Neural progenitor cell (in vitro differentiated cells): ENCODE results near the gene ADCK1. TPM values are rescaled to one million over a fixed set of nuclear protein-coding genes. Genes with fewer than 3 reads are reported as not detected.
A peak's percentile ranks its signal among the peaks of the same experiment; 100 is the strongest.

Experiments
- DNase-seq: peaks from one replicate; pipeline ENCODE4 v3.0.0-alpha.2; 2016; ENCODE audit warnings: low spot score
- H2AFZ ChIP-seq: fragments of 200-600 bp; sonication (generic); replicated peaks from 2 replicates; pipeline ENCODE4 v1.6.1; 2016; ENCODE audit warnings: antibody characterized with exemption
- H3F3A ChIP-seq: fragments of 200-600 bp; sonication (generic); 2 replicates; pipeline ENCODE4 v1.6.1; 2016; ENCODE audit warnings: antibody characterized with exemption, low read depth
- H3K27ac ChIP-seq: fragments of 200-600 bp; sonication (generic); 2 replicates; pipeline ENCODE4 v1.5.1; 2016; ENCODE audit warnings: mild to moderate bottlenecking
- H3K27me3 ChIP-seq: fragments of 200-600 bp; sonication (generic); 2 replicates; pipeline ENCODE4 v1.6.1; 2016; ENCODE audit warnings: mild to moderate bottlenecking, moderate library complexity
- H3K36me3 ChIP-seq: fragments of 200-600 bp; sonication (generic); 2 replicates; pipeline ENCODE4 v1.5.1; 2016
- H3K4me1 ChIP-seq: fragments of 200-600 bp; sonication (generic); 2 replicates; pipeline ENCODE4 v1.6.1; 2016; ENCODE audit warnings: mixed run types
- H3K4me2 ChIP-seq: fragments of 200-600 bp; sonication (generic); 2 replicates; pipeline ENCODE4 v1.6.1; 2016
- H3K4me3 ChIP-seq: fragments of 200-600 bp; sonication (generic); 2 replicates; pipeline ENCODE4 v1.5.1; 2016
- H3K79me2 ChIP-seq: fragments of 200-600 bp; sonication (generic); 2 replicates; pipeline ENCODE4 v1.6.1; 2016; ENCODE audit warnings: low read depth
- H3K9ac ChIP-seq: fragments of 200-600 bp; sonication (generic); 2 replicates; pipeline ENCODE4 v1.6.1; 2016
- H3K9me3 ChIP-seq: fragments of 200-600 bp; sonication (generic); 2 replicates; pipeline ENCODE4 v1.5.1; 2016; ENCODE audit warnings: low read depth
- H4K20me1 ChIP-seq: fragments of 200-600 bp; sonication (generic); 2 replicates; pipeline ENCODE4 v1.6.1; 2016; ENCODE audit warnings: low read depth
- H3K27ac Mint-ChIP-seq: 3 replicates; pipeline ENCODE4 v1.8.0; 2021; ENCODE audit warnings: mixed read lengths
- H3K27me3 Mint-ChIP-seq: 2 replicates; pipeline ENCODE4 v1.8.0; 2022; ENCODE audit warnings: low read depth, mild to moderate bottlenecking, inconsistent platforms, moderate library complexity, mixed read lengths; ENCODE audit not compliant: insufficient read depth
- H3K36me3 Mint-ChIP-seq: 3 replicates; pipeline ENCODE4 v1.8.0; 2021; ENCODE audit warnings: mixed read lengths
- H3K4me1 Mint-ChIP-seq: 3 replicates; pipeline ENCODE4 v1.8.0; 2021; ENCODE audit warnings: mixed read lengths
- H3K4me3 Mint-ChIP-seq: 3 replicates; pipeline ENCODE4 v1.8.0; 2021; ENCODE audit warnings: mild to moderate bottlenecking, moderate library complexity, mixed read lengths
- H3K9me3 Mint-ChIP-seq: 3 replicates; pipeline ENCODE4 v1.8.0; 2020; ENCODE audit warnings: mixed read lengths
- CTCF ChIP-seq: fragments of 200-600 bp; sonication (generic); IDR thresholded peaks from 2 replicates; pipeline ENCODE4 v1.5.1; 2017; ENCODE audit warnings: antibody characterized with exemption, mild to moderate bottlenecking
- EZH2 ChIP-seq: fragments of 200-600 bp; sonication (generic); IDR thresholded peaks from 2 replicates; pipeline ENCODE4 v1.6.1; 2017; ENCODE audit warnings: antibody characterized with exemption, mild to moderate bottlenecking, moderate library complexity
- EZH2phosphoT487 ChIP-seq: fragments of 200-600 bp; sonication (generic); IDR thresholded peaks from 2 replicates; pipeline ENCODE4 v1.6.1; 2017; ENCODE audit warnings: antibody characterized with exemption
- total RNA-seq: library from RNA; depleted of rRNA; stranded (reverse); fragments of >200 nt; gene quantifications from 2 replicates; pipeline ENCODE4 v1.2.3, GENCODE V29; 2015; ENCODE audit warnings: low replicate concordance

Gene ADCK1
- total RNA-seq, 1 donor from 2014 or later = 1.6 TPM

- H3K27ac ChIP-seq = no peak overlapping the region
- H3K27ac Mint-ChIP-seq = no peak overlapping the region
- no peak overlapping the region for H3K4me3 ChIP-seq
- H3K9me3 ChIP-seq = no peaks in the 10 kb centered on the region
- H2AFZ ChIP-seq = no peak overlapping the region
- no peaks in the 10 kb centered on the region for H3F3A ChIP-seq
- no peaks in the 10 kb centered on the region for H3K4me1 Mint-ChIP-seq
- H3K27me3 Mint-ChIP-seq = no peaks in the 10 kb centered on the region
- no peaks in the 10 kb centered on the region for H3K27me3 ChIP-seq
- no peak overlapping the region for H3K4me2 ChIP-seq
- no peaks in the 10 kb centered on the region for H3K9me3 Mint-ChIP-seq
- TF ChIP-seq EZH2phosphoT487 = no peak
- TF ChIP-seq CTCF = no peak
- TF ChIP-seq EZH2 = no peak
- H3K9ac ChIP-seq = no peak overlapping the region
- DNase-seq = no peak
- peaks cover 4% of the 10 kb centered on the region for H3K36me3 Mint-ChIP-seq
- H3K4me3 Mint-ChIP-seq = no peak overlapping the region
- no peaks in the 10 kb centered on the region for H3K36me3 ChIP-seq
- no peaks in the 10 kb centered on the region for H3K4me1 ChIP-seq
- no peaks in the 10 kb centered on the region for H4K20me1 ChIP-seq
- H3K79me2 ChIP-seq = no peaks in the 10 kb centered on the region
Observed at GRCh38 chr14:77832297-77832696, 32.4 kb downstream of the ADCK1 start.

GRCh38 chr14:77837926-77838325 lies 38.0 kb downstream of the ADCK1 start:
- Mint-ChIP-seq H3K4me3 (no peak overlapping the region), H3K9me3 (no peaks in the 10 kb centered on the region), H3K4me1 (peaks cover 17% of the 10 kb centered on the region), H3K27ac (peak overlapping the region; percentile 40), H3K27me3 (no peaks in the 10 kb centered on the region), H3K36me3 (no peaks in the 10 kb centered on the region)
- no peak for TF ChIP-seq EZH2phosphoT487
- TF ChIP-seq CTCF = no peak
- TF ChIP-seq EZH2 = no peak
- Histone ChIP-seq H3F3A (no peaks in the 10 kb centered on the region), H3K36me3 (no peaks in the 10 kb centered on the region), H3K9ac (no peak overlapping the region), H3K27me3 (no peaks in the 10 kb centered on the region), H3K4me1 (no peaks in the 10 kb centered on the region), H3K4me3 (no peak overlapping the region), H3K4me2 (no peak overlapping the region), H3K9me3 (no peaks in the 10 kb centered on the region), H3K79me2 (no peaks in the 10 kb centered on the region), H2AFZ (no peak overlapping the region), H3K27ac (no peak overlapping the region), H4K20me1 (no peaks in the 10 kb centered on the region)
- DNase-seq = no peak

- no peak overlapping the region for H3K4me3 Mint-ChIP-seq
- no peaks in the 10 kb centered on the region for H3K9me3 Mint-ChIP-seq
- H3K27ac ChIP-seq = no peak overlapping the region
Observed at GRCh38 chr14:77838831-77839511, 39.1 kb downstream of the ADCK1 start.

More at GRCh38 chr14:77838831-77839511, 39.1 kb downstream of the ADCK1 start:
- TF ChIP-seq EZH2 (no peak), EZH2phosphoT487 (no peak), CTCF (no peak)
- no peaks in the 10 kb centered on the region for H3F3A ChIP-seq
- no peak for DNase-seq
- no peaks in the 10 kb centered on the region for H4K20me1 ChIP-seq
- Mint-ChIP-seq H3K4me1 (peaks cover 17% of the 10 kb centered on the region), H3K36me3 (no peaks in the 10 kb centered on the region), H3K27ac (peak overlapping the region; percentile 52), H3K27me3 (no peaks in the 10 kb centered on the region)
- no peaks in the 10 kb centered on the region for H3K27me3 ChIP-seq
- no peak overlapping the region for H3K4me2 ChIP-seq
- H3K36me3 ChIP-seq = no peaks in the 10 kb centered on the region
- no peak overlapping the region for H3K4me3 ChIP-seq
- H2AFZ ChIP-seq = no peak overlapping the region
- no peaks in the 10 kb centered on the region for H3K9me3 ChIP-seq
- H3K79me2 ChIP-seq = no peaks in the 10 kb centered on the region
- H3K9ac ChIP-seq = no peak overlapping the region
- H3K4me1 ChIP-seq = no peaks in the 10 kb centered on the region
